ENCODE results near the gene PRKCD.

PRKCD gene

GRCh38 chr3:53230789-53231188, 69.8 kb downstream of the PRKCD start:
- DNase-seq (ENCODE audit: low read depth in 2 of 2, low spot score in 1 of 2) = no peak

- no peak for DNase-seq (ENCODE audit: low read depth in 2 of 2, low spot score in 1 of 2)
These were observed 70.8 kb downstream of the PRKCD start for GRCh38 chr3:53231532-53232511.

- DNase-seq (ENCODE audit: low read depth in 2 of 2, low spot score in 1 of 2) = no peak
These were observed 71.8 kb downstream of the PRKCD start for GRCh38 chr3:53232641-53233377.

- no peak for DNase-seq (ENCODE audit: low read depth in 2 of 2, low spot score in 1 of 2)
These were observed 73.3 kb downstream of the PRKCD start for GRCh38 chr3:53234130-53234840.

GRCh38 chr3:53234841-53235232, 73.8 kb downstream of the PRKCD start:
- no peak for DNase-seq (ENCODE audit: low read depth in 2 of 2, low spot score in 1 of 2)

- no peak for DNase-seq (ENCODE audit: low read depth in 2 of 2, low spot score in 1 of 2)
These were observed 74.5 kb downstream of the PRKCD start for GRCh38 chr3:53235545-53235944.

- no peak for DNase-seq (ENCODE audit: low read depth in 2 of 2, low spot score in 1 of 2)
These were observed 75.3 kb downstream of the PRKCD start for GRCh38 chr3:53236112-53236841.

GRCh38 chr3:53238051-53238850, 77.2 kb downstream of the PRKCD start:
- no peak for DNase-seq (ENCODE audit: low read depth in 2 of 2, low spot score in 1 of 2)

GRCh38 chr3:53238886-53239285, 77.9 kb downstream of the PRKCD start:
- no peak for DNase-seq (ENCODE audit: low read depth in 2 of 2, low spot score in 1 of 2)

GRCh38 chr3:53239800-53240199, 78.8 kb downstream of the PRKCD start:
- no peak for DNase-seq (ENCODE audit: low read depth in 2 of 2, low spot score in 1 of 2)

GRCh38 chr3:53240989-53241972, 80.3 kb downstream of the PRKCD start:
- no peak for DNase-seq (ENCODE audit: low read depth in 2 of 2, low spot score in 1 of 2)

- DNase-seq (ENCODE audit: low read depth in 2 of 2, low spot score in 1 of 2) = no peak
These were observed 81.1 kb downstream of the PRKCD start for GRCh38 chr3:53242155-53242554.
